CD4-positive, alpha-beta T cell (primary cell): ENCODE results near the gene ADGRB3. TPM values are rescaled to one million over a fixed set of nuclear protein-coding genes. Genes with fewer than 3 reads are reported as not detected.

Experiments
- ATAC-seq: fragments of 200-7000 bp; cut with Tn5 transposase; one replicate; pipeline ENCODE4 v1.10.0; 2022; ENCODE audit warnings: mild to moderate bottlenecking; ENCODE audit not compliant: poor library complexity
- CTCF ChIA-PET: fragments of 350-600 bp; sonication (Branson Sonifier 250); formaldehyde crosslinking; loops from one replicate; lab custom pipeline; 2021; ENCODE audit warnings: antibody characterized with exemption, inconsistent platforms; lab: Charles Lee
- POLR2A ChIA-PET: fragments of 350-600 bp; sonication (Branson Sonifier 250); formaldehyde crosslinking; loops from one replicate; lab custom pipeline; 2021; ENCODE audit warnings: antibody characterized with exemption, inconsistent platforms; lab: Charles Lee
- DNase-seq, 14 experiments: peaks; one replicate each; pipeline ENCODE4 v3.0.0-alpha.2; 2013 to 2020; ENCODE audit warnings: mixed read lengths in 2 of 14
- H3K27ac ChIP-seq, 2 donors: one replicate each; pipeline versions ENCODE4 v1.5.1 to v1.7.0; 2013; ENCODE audit warnings: low read length in 2 of 2, low read depth in 1 of 2, mild to moderate bottlenecking in 1 of 2
- H3K27me3 ChIP-seq, 2 experiments: 1 replicate in 1 of 2; 2 replicates in 1 of 2; pipeline versions ENCODE4 v1.6.1 to v1.7.0; 2013; ENCODE audit warnings: low read length in 2 of 2, control low read depth in 1 of 2, mild to moderate bottlenecking in 1 of 2, moderate library complexity in 1 of 2; ENCODE audit not compliant: insufficient read depth in 2 of 2, control insufficient read depth in 1 of 2
- H3K36me3 ChIP-seq: one replicate; pipeline ENCODE4 v1.6.1; 2013; ENCODE audit warnings: low read length, control low read depth; ENCODE audit not compliant: insufficient read depth
- H3K4me1 ChIP-seq: one replicate; pipeline ENCODE4 v1.6.1; 2013; ENCODE audit warnings: low read length, control low read depth; ENCODE audit not compliant: insufficient read depth
- H3K4me3 ChIP-seq: one replicate; pipeline ENCODE4 v1.5.1; 2013; ENCODE audit warnings: mild to moderate bottlenecking, low read length, moderate library complexity
- H3K9me3 ChIP-seq, 2 experiments: 1 replicate in 1 of 2; 2 replicates in 1 of 2; pipeline versions ENCODE4 v1.6.1 to v1.7.0; 2013; ENCODE audit warnings: low read length in 2 of 2, mild to moderate bottlenecking in 2 of 2, control low read depth in 1 of 2, moderate library complexity in 1 of 2; ENCODE audit not compliant: control insufficient read depth in 1 of 2, insufficient read depth in 1 of 2
- H3K27ac Mint-ChIP-seq: one replicate; pipeline ENCODE4 v1.8.0; 2020; ENCODE audit warnings: mixed read lengths
- H3K27me3 Mint-ChIP-seq: one replicate; pipeline ENCODE4 v1.8.0; 2021; ENCODE audit warnings: mixed read lengths
- H3K36me3 Mint-ChIP-seq: one replicate; pipeline ENCODE4 v1.8.0; 2021; ENCODE audit warnings: low read depth, mixed read lengths
- H3K4me1 Mint-ChIP-seq: one replicate; pipeline ENCODE4 v1.8.0; 2021; ENCODE audit warnings: low read depth, mixed read lengths
- H3K4me3 Mint-ChIP-seq: one replicate; pipeline ENCODE4 v1.8.0; 2020; ENCODE audit warnings: mild to moderate bottlenecking, mixed read lengths
- H3K9me3 Mint-ChIP-seq: one replicate; pipeline ENCODE4 v1.8.0; 2020; ENCODE audit warnings: mixed read lengths
- intact Hi-C, 2 experiments: fragments of 100-400 bp; cut with DNase I in 1 of 2; cut with micrococcal nuclease in 1 of 2; formaldehyde crosslinking; loops; one replicate each; pipeline versions ENCODE4 v1.15.1 to v1.9.0; 2023 to 2025; cut with DNase I, micrococcal nuclease
- total RNA-seq, 174 experiments: library from RNA in 2 of 174; stranded (reverse) in 2 of 174; gene quantifications; one replicate each; pipeline ENCODE4 v1.2.3 and lab custom pipeline; 2021 to 2026
- TF ChIP-seq, protein P1 (sequence below): fragments of 200-600 bp; IDR thresholded peaks from one replicate; pipeline ENCODE4 v1.8.0; 2022; ENCODE audit warnings: antibody characterized with exemption, mild to moderate bottlenecking

Gene ADGRB3
- total RNA-seq, 2 experiments from 2014 or later: not detected

DNA sequence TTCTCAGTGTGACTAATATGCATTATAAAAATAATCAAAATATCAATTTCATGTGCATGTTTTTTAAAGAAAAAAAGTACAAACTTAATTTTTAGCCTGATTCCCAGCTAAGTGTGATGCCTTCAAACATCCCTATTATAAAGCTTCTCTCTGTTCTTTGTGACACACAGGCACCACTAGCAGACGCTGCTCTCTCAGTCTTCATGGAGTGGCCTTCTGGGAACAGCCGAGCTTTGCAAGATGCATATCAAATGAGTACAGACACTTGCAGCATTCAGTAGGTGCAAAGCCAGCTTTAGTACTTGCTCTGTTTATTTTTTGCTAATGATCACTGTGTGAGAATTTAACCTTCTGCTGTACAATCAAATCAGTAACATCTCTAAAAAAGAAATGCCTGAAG lies 340.0 kb downstream of the ADGRB3 start:
- no peaks in the 10 kb centered on the region for H3K36me3 Mint-ChIP-seq
- H3K27me3 Mint-ChIP-seq: no peaks in the 10 kb centered on the region
- H3K36me3 ChIP-seq: no peaks in the 10 kb centered on the region
- no peak overlapping the region for H3K4me3 Mint-ChIP-seq
- H3K4me3 ChIP-seq: no peak overlapping the region
- intact Hi-C loops: no loop called here
- TF ChIP-seq, protein P1, sequence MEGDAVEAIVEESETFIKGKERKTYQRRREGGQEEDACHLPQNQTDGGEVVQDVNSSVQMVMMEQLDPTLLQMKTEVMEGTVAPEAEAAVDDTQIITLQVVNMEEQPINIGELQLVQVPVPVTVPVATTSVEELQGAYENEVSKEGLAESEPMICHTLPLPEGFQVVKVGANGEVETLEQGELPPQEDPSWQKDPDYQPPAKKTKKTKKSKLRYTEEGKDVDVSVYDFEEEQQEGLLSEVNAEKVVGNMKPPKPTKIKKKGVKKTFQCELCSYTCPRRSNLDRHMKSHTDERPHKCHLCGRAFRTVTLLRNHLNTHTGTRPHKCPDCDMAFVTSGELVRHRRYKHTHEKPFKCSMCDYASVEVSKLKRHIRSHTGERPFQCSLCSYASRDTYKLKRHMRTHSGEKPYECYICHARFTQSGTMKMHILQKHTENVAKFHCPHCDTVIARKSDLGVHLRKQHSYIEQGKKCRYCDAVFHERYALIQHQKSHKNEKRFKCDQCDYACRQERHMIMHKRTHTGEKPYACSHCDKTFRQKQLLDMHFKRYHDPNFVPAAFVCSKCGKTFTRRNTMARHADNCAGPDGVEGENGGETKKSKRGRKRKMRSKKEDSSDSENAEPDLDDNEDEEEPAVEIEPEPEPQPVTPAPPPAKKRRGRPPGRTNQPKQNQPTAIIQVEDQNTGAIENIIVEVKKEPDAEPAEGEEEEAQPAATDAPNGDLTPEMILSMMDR: no peak
- no peaks in the 10 kb centered on the region for H3K9me3 Mint-ChIP-seq
- POLR2A ChIA-PET: no interaction called here
- no peak for ATAC-seq
- CTCF ChIA-PET: no interaction called here
- no peak overlapping the region for H3K27ac ChIP-seq
- no peak for DNase-seq
- peaks cover 0 to 3% of the 10 kb centered on the region in 2 experiments for H3K9me3 ChIP-seq
- no peak overlapping the region for H3K27ac Mint-ChIP-seq
- no peaks in the 10 kb centered on the region for H3K27me3 ChIP-seq
- no peaks in the 10 kb centered on the region for H3K4me1 ChIP-seq
- H3K4me1 Mint-ChIP-seq: no peaks in the 10 kb centered on the region

DNA sequence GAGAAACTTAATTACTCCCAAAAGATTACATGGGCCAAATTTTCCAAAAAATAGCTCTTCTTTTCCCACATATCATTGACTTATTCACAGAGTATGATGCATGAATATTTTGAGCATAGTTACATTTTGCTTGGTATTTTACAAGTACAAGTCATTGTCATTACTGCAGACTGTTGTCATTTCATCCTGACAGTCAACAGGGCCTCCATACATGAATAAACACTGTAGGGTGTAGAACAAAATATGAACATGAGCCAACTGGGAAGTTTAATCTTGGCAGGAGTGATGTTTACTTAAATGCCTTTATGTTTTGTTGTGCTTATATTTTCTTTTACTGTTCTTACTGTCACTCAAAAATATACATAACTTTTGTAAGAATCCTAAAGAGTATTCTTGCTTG lies 340.7 kb downstream of the ADGRB3 start:
- ATAC-seq (no peak), DNase-seq (no peak)
- Mint-ChIP-seq H3K27me3 (no peaks in the 10 kb centered on the region), H3K4me3 (no peak overlapping the region), H3K27ac (no peak overlapping the region), H3K4me1 (no peaks in the 10 kb centered on the region), H3K36me3 (no peaks in the 10 kb centered on the region), H3K9me3 (no peaks in the 10 kb centered on the region)
- ChIA-PET POLR2A (no interaction called here), CTCF (no interaction called here)
- Histone ChIP-seq H3K27ac (no peak overlapping the region), H3K36me3 (no peaks in the 10 kb centered on the region), H3K27me3 (no peaks in the 10 kb centered on the region), H3K9me3 (peaks cover 0 to 3% of the 10 kb centered on the region in 2 experiments), H3K4me1 (no peaks in the 10 kb centered on the region), H3K4me3 (no peak overlapping the region)
- intact Hi-C loops: no loop called here
- TF ChIP-seq, protein P1: no peak

GRCh38 chr6:68976260-68976659 lies 341.2 kb downstream of the ADGRB3 start:
- ChIA-PET CTCF (no interaction called here), POLR2A (no interaction called here)
- ATAC-seq (no peak), DNase-seq (no peak)
- no peak overlapping the region for H3K4me3 Mint-ChIP-seq
- H3K36me3 ChIP-seq: no peaks in the 10 kb centered on the region
- no peaks in the 10 kb centered on the region for H3K4me1 Mint-ChIP-seq
- no peaks in the 10 kb centered on the region for H3K27me3 ChIP-seq
- intact Hi-C loops: no loop called here
- no peak overlapping the region for H3K27ac Mint-ChIP-seq
- H3K27ac ChIP-seq: no peak overlapping the region
- TF ChIP-seq, protein P1: no peak
- H3K9me3 ChIP-seq: peaks cover 0 to 3% of the 10 kb centered on the region in 2 experiments
- no peaks in the 10 kb centered on the region for H3K9me3 Mint-ChIP-seq
- no peaks in the 10 kb centered on the region for H3K27me3 Mint-ChIP-seq
- no peaks in the 10 kb centered on the region for H3K4me1 ChIP-seq
- no peak overlapping the region for H3K4me3 ChIP-seq
- no peaks in the 10 kb centered on the region for H3K36me3 Mint-ChIP-seq
